ENCODE measurements around the gene KCNQ4.

KCNQ4 gene

GRCh38 chr1:40766017-40766416, 17.6 kb upstream of the KCNQ4 start:
- TF ChIP-seq CTCF (IDR thresholded peaks at IDR 0.05; ENCODE audit: low read depth, low read length) (no peak), EZH2phosphoT487 (IDR thresholded peaks at IDR 0.05; ENCODE audit: low read depth) (no peak)
- H3K4me2 ChIP-seq (ENCODE audit: low read length): no peak overlapping the region
- no peak overlapping the region for H3K4me3 ChIP-seq (ENCODE audit: low read length)
- H3K4me1 ChIP-seq (ENCODE audit: low read length): peaks cover 25% of the 10 kb centered on the region
- H3K27me3 ChIP-seq (ENCODE audit: low read depth, low read length): no peaks in the 10 kb centered on the region
- H2AFZ ChIP-seq (ENCODE audit: low read depth, low read length): no peak overlapping the region
- H3K27ac ChIP-seq (ENCODE audit: low read length): no peak overlapping the region
- no peak overlapping the region for H3K9ac ChIP-seq (ENCODE audit: low read length)
- no peaks in the 10 kb centered on the region for H3K79me2 ChIP-seq (ENCODE audit: low read length)
- no peaks in the 10 kb centered on the region for H4K20me1 ChIP-seq (ENCODE audit: insufficient read depth, low read length)
- H3K9me3 ChIP-seq (ENCODE audit: insufficient read depth, low read length): no peaks in the 10 kb centered on the region
- H3K36me3 ChIP-seq (replicated peaks; ENCODE audit: low read depth, low read length): peaks cover 36% of the 10 kb centered on the region

- Histone ChIP-seq H3K27me3 (ENCODE audit: low read depth, low read length) (no peaks in the 10 kb centered on the region), H3K9me3 (ENCODE audit: insufficient read depth, low read length) (no peaks in the 10 kb centered on the region), H2AFZ (ENCODE audit: low read depth, low read length) (no peak overlapping the region), H4K20me1 (ENCODE audit: insufficient read depth, low read length) (no peaks in the 10 kb centered on the region), H3K27ac (ENCODE audit: low read length) (no peak overlapping the region), H3K79me2 (ENCODE audit: low read length) (no peaks in the 10 kb centered on the region), H3K36me3 (replicated peaks; ENCODE audit: low read depth, low read length) (peaks cover 36% of the 10 kb centered on the region), H3K4me3 (ENCODE audit: low read length) (no peak overlapping the region), H3K4me1 (ENCODE audit: low read length) (peaks cover 25% of the 10 kb centered on the region), H3K4me2 (ENCODE audit: low read length) (no peak overlapping the region), H3K9ac (ENCODE audit: low read length) (no peak overlapping the region)
- TF ChIP-seq EZH2phosphoT487 (IDR thresholded peaks at IDR 0.05; ENCODE audit: low read depth): no peak
- TF ChIP-seq CTCF (IDR thresholded peaks at IDR 0.05; ENCODE audit: low read depth, low read length): no peak
These were observed 17.0 kb upstream of the KCNQ4 start for GRCh38 chr1:40766560-40766959.

GRCh38 chr1:40768146-40768990, 15.2 kb upstream of the KCNQ4 start:
- Histone ChIP-seq H3K4me2 (ENCODE audit: low read length) (no peak overlapping the region), H3K27me3 (ENCODE audit: low read depth, low read length) (no peaks in the 10 kb centered on the region), H4K20me1 (ENCODE audit: insufficient read depth, low read length) (no peaks in the 10 kb centered on the region), H3K4me3 (ENCODE audit: low read length) (no peak overlapping the region), H2AFZ (ENCODE audit: low read depth, low read length) (no peak overlapping the region), H3K27ac (ENCODE audit: low read length) (no peak overlapping the region), H3K36me3 (replicated peaks; ENCODE audit: low read depth, low read length) (peaks cover 36% of the 10 kb centered on the region), H3K4me1 (ENCODE audit: low read length) (peaks cover 16% of the 10 kb centered on the region), H3K9me3 (ENCODE audit: insufficient read depth, low read length) (no peaks in the 10 kb centered on the region), H3K9ac (ENCODE audit: low read length) (no peak overlapping the region), H3K79me2 (ENCODE audit: low read length) (no peaks in the 10 kb centered on the region)
- no peak for TF ChIP-seq EZH2phosphoT487 (IDR thresholded peaks at IDR 0.05; ENCODE audit: low read depth)
- TF ChIP-seq CTCF (IDR thresholded peaks at IDR 0.05; ENCODE audit: low read depth, low read length): no peak

- peak; percentile 34 for TF ChIP-seq CTCF (IDR thresholded peaks at IDR 0.05; ENCODE audit: low read depth, low read length)
- TF ChIP-seq EZH2phosphoT487 (IDR thresholded peaks at IDR 0.05; ENCODE audit: low read depth): no peak
- H3K27me3 ChIP-seq (ENCODE audit: low read depth, low read length): no peaks in the 10 kb centered on the region
- no peaks in the 10 kb centered on the region for H3K79me2 ChIP-seq (ENCODE audit: low read length)
- peaks cover 2% of the 10 kb centered on the region; the same call in 1 of the 2 replicates for H3K4me1 ChIP-seq (ENCODE audit: low read length)
- no peaks in the 10 kb centered on the region for H4K20me1 ChIP-seq (ENCODE audit: insufficient read depth, low read length)
- H3K9me3 ChIP-seq (ENCODE audit: insufficient read depth, low read length): no peaks in the 10 kb centered on the region
- no peak overlapping the region for H3K9ac ChIP-seq (ENCODE audit: low read length)
- peaks cover 25% of the 10 kb centered on the region for H3K36me3 ChIP-seq (replicated peaks; ENCODE audit: low read depth, low read length)
- H3K4me3 ChIP-seq (ENCODE audit: low read length): no peak overlapping the region
- H2AFZ ChIP-seq (ENCODE audit: low read depth, low read length): no peak overlapping the region
- H3K4me2 ChIP-seq (ENCODE audit: low read length): no peak overlapping the region
- no peak overlapping the region for H3K27ac ChIP-seq (ENCODE audit: low read length)
These were observed 13.8 kb upstream of the KCNQ4 start for GRCh38 chr1:40769815-40770214.
